HG02973 (cell line): Measurements from ENCODE around the gene SLC24A3.

ENCODE experiments used
- ATAC-seq: cut with Tn5 transposase; IDR thresholded peaks from one replicate; pipeline ENCODE4 v1.9.1; 2021; ENCODE audit warnings: moderate library complexity; ENCODE audit not compliant: unreplicated experiment

SLC24A3 gene

GRCh38 chr20:19336631-19337030, 124.2 kb downstream of the SLC24A3 start:
- ATAC-seq: no peak

GRCh38 chr20:19338380-19338779, 125.9 kb downstream of the SLC24A3 start:
- ATAC-seq: no peak

GRCh38 chr20:19338960-19339359, 126.5 kb downstream of the SLC24A3 start:
- ATAC-seq: no peak

GRCh38 chr20:19341348-19342053, 129.1 kb downstream of the SLC24A3 start:
- no peak for ATAC-seq

- no peak for ATAC-seq
Observed at GRCh38 chr20:19344341-19344740, 131.9 kb downstream of the SLC24A3 start.

- no peak for ATAC-seq
Observed at GRCh38 chr20:19347943-19348456, 135.6 kb downstream of the SLC24A3 start.

GRCh38 chr20:19348582-19348981, 136.1 kb downstream of the SLC24A3 start:
- no peak for ATAC-seq

GRCh38 chr20:19349879-19350278, 137.4 kb downstream of the SLC24A3 start:
- ATAC-seq: no peak

GRCh38 chr20:19351542-19351941, 139.1 kb downstream of the SLC24A3 start:
- ATAC-seq: no peak

- ATAC-seq: no peak
Observed at GRCh38 chr20:19354950-19355349, 142.5 kb downstream of the SLC24A3 start.

- no peak for ATAC-seq
Observed at GRCh38 chr20:19361790-19362189, 149.3 kb downstream of the SLC24A3 start.

GRCh38 chr20:19363476-19363875, 151.0 kb downstream of the SLC24A3 start:
- no peak for ATAC-seq

- ATAC-seq: no peak
Observed at GRCh38 chr20:19367591-19367990, 155.1 kb downstream of the SLC24A3 start.

GRCh38 chr20:19368351-19368750, 155.9 kb downstream of the SLC24A3 start:
- no peak for ATAC-seq

- no peak for ATAC-seq
Observed at GRCh38 chr20:19370076-19371075, 157.9 kb downstream of the SLC24A3 start.

- no peak for ATAC-seq
Observed at GRCh38 chr20:19371112-19371511, 158.7 kb downstream of the SLC24A3 start.

GRCh38 chr20:19374216-19374615, 161.8 kb downstream of the SLC24A3 start:
- no peak for ATAC-seq

GRCh38 chr20:19375395-19375794, 163.0 kb downstream of the SLC24A3 start:
- no peak for ATAC-seq

GRCh38 chr20:19375801-19376200, 163.4 kb downstream of the SLC24A3 start:
- ATAC-seq: no peak

GRCh38 chr20:19376451-19377229, 164.2 kb downstream of the SLC24A3 start:
- no peak for ATAC-seq

- ATAC-seq: no peak
Observed at GRCh38 chr20:19378058-19378457, 165.6 kb downstream of the SLC24A3 start.
